ENCODE data around the gene RDX.

GRCh38 chr11:110235966-110236365 is 60.4 kb downstream of the RDX start:
- TF ChIP-seq RFX5 (IDR thresholded peaks at IDR 0.05; ENCODE audit: low read depth, low read length) (no peak), JUND (IDR thresholded peaks at IDR 0.05; ENCODE audit: low read depth, low read length) (no peak), POLR2AphosphoS5 (IDR thresholded peaks at IDR 0.05; ENCODE audit: low read length) (no peak), SUZ12 (IDR thresholded peaks at IDR 0.05; ENCODE audit: unreplicated experiment) (no peak), ZBED1 (IDR thresholded peaks at IDR 0.05; ENCODE audit: borderline replicate concordance) (no peak), POLR2A (IDR thresholded peaks at IDR 0.05; ENCODE audit: low read depth, low read length) (no peak), SPI1 (IDR thresholded peaks at IDR 0.05; ENCODE audit: borderline replicate concordance, insufficient read depth, low read depth, low read length) (no peak), SIX5 (IDR thresholded peaks at IDR 0.05; ENCODE audit: low read depth, low read length, severe bottlenecking) (no peak)
- TF ChIP-seq, protein P1, sequence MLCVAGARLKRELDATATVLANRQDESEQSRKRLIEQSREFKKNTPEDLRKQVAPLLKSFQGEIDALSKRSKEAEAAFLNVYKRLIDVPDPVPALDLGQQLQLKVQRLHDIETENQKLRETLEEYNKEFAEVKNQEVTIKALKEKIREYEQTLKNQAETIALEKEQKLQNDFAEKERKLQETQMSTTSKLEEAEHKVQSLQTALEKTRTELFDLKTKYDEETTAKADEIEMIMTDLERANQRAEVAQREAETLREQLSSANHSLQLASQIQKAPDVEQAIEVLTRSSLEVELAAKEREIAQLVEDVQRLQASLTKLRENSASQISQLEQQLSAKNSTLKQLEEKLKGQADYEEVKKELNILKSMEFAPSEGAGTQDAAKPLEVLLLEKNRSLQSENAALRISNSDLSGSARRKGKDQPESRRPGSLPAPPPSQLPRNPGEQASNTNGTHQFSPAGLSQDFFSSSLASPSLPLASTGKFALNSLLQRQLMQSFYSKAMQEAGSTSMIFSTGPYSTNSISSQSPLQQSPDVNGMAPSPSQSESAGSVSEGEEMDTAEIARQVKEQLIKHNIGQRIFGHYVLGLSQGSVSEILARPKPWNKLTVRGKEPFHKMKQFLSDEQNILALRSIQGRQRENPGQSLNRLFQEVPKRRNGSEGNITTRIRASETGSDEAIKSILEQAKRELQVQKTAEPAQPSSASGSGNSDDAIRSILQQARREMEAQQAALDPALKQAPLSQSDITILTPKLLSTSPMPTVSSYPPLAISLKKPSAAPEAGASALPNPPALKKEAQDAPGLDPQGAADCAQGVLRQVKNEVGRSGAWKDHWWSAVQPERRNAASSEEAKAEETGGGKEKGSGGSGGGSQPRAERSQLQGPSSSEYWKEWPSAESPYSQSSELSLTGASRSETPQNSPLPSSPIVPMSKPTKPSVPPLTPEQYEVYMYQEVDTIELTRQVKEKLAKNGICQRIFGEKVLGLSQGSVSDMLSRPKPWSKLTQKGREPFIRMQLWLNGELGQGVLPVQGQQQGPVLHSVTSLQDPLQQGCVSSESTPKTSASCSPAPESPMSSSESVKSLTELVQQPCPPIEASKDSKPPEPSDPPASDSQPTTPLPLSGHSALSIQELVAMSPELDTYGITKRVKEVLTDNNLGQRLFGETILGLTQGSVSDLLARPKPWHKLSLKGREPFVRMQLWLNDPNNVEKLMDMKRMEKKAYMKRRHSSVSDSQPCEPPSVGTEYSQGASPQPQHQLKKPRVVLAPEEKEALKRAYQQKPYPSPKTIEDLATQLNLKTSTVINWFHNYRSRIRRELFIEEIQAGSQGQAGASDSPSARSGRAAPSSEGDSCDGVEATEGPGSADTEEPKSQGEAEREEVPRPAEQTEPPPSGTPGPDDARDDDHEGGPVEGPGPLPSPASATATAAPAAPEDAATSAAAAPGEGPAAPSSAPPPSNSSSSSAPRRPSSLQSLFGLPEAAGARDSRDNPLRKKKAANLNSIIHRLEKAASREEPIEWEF (IDR thresholded peaks at IDR 0.05; ENCODE audit: insufficient replicate concordance, low read depth, low read length): no peak
- TF ChIP-seq, protein P2, sequence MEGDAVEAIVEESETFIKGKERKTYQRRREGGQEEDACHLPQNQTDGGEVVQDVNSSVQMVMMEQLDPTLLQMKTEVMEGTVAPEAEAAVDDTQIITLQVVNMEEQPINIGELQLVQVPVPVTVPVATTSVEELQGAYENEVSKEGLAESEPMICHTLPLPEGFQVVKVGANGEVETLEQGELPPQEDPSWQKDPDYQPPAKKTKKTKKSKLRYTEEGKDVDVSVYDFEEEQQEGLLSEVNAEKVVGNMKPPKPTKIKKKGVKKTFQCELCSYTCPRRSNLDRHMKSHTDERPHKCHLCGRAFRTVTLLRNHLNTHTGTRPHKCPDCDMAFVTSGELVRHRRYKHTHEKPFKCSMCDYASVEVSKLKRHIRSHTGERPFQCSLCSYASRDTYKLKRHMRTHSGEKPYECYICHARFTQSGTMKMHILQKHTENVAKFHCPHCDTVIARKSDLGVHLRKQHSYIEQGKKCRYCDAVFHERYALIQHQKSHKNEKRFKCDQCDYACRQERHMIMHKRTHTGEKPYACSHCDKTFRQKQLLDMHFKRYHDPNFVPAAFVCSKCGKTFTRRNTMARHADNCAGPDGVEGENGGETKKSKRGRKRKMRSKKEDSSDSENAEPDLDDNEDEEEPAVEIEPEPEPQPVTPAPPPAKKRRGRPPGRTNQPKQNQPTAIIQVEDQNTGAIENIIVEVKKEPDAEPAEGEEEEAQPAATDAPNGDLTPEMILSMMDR (IDR thresholded peaks at IDR 0.05 in 2 of 3, conservative IDR thresholded peaks at IDR 0.05 in 1 of 3; ENCODE audit: control insufficient read depth in 2 of 3, extremely low read depth in 1 of 3, insufficient read depth in 1 of 3, low read depth in 3 of 3, low read length in 3 of 3): no peak
- TF ChIP-seq, protein P3, sequence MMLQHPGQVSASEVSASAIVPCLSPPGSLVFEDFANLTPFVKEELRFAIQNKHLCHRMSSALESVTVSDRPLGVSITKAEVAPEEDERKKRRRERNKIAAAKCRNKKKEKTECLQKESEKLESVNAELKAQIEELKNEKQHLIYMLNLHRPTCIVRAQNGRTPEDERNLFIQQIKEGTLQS (IDR thresholded peaks at IDR 0.05; ENCODE audit: borderline replicate concordance, extremely low read depth, low read depth, low read length): no peak
